HEK293 (cell line): Measurements from ENCODE around the gene PAX2.

Experiments
- YY1 ChIP-seq: fragments of 450-650 bp; formaldehyde crosslinking; IDR thresholded peaks from 2 replicates; pipeline ENCODE4 v1.5.1; 2018; ENCODE audit warnings: missing biosample characterization, missing genetic modification characterization
- ZBTB20 ChIP-seq: fragments of 450-650 bp; formaldehyde crosslinking; IDR thresholded peaks from 2 replicates; pipeline ENCODE4 v1.5.1; 2016; ENCODE audit warnings: missing biosample characterization, missing genetic modification characterization
- ZNF341 ChIP-seq: fragments of 450-650 bp; formaldehyde crosslinking; IDR thresholded peaks from 2 replicates; pipeline ENCODE4; 2016; ENCODE audit warnings: low read depth, missing biosample characterization, missing genetic modification characterization
- ZNF354C ChIP-seq: fragments of 450-650 bp; formaldehyde crosslinking; IDR thresholded peaks from 2 replicates; pipeline ENCODE4 v1.5.1; 2016; ENCODE audit warnings: missing biosample characterization, missing genetic modification characterization, low read depth, borderline replicate concordance
- TF ChIP-seq, protein P1 (sequence below): fragments of 450-650 bp; formaldehyde crosslinking; IDR thresholded peaks from 2 replicates; pipeline ENCODE4 v1.5.1; 2016; ENCODE audit warnings: missing biosample characterization, missing genetic modification characterization
- TF ChIP-seq, protein P2 (sequence below): sonication (generic); formaldehyde crosslinking; IDR thresholded peaks from 2 replicates; pipeline ENCODE4 v1.8.1; 2022; ENCODE audit warnings: mild to moderate bottlenecking, moderate library complexity, missing genetic modification reagents

DNA sequence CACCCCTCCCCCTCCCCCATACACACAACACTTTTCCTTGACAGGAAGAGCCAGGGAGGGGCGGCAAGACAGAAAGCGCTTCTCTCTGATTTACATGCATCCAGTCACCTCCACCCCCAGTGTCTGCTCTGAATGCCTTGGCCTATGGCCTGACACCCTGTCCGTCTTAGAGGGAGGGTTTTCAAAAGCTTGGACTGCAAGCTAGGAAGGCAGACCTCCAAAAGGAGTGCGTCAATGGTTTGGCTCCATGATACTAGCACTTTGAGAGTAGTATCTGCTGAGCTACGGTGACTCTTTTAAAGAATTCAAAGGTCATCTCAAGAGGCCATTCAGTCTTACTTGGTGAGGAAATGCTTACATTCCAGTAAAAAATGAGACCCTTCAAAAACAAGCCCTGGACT is 20.3 kb upstream of the PAX2 start:
- TF ChIP-seq ZBTB20 (tag by site-specific recombination): no peak
- TF ChIP-seq ZNF341 (tag by site-specific recombination): no peak
- TF ChIP-seq, protein P1, sequence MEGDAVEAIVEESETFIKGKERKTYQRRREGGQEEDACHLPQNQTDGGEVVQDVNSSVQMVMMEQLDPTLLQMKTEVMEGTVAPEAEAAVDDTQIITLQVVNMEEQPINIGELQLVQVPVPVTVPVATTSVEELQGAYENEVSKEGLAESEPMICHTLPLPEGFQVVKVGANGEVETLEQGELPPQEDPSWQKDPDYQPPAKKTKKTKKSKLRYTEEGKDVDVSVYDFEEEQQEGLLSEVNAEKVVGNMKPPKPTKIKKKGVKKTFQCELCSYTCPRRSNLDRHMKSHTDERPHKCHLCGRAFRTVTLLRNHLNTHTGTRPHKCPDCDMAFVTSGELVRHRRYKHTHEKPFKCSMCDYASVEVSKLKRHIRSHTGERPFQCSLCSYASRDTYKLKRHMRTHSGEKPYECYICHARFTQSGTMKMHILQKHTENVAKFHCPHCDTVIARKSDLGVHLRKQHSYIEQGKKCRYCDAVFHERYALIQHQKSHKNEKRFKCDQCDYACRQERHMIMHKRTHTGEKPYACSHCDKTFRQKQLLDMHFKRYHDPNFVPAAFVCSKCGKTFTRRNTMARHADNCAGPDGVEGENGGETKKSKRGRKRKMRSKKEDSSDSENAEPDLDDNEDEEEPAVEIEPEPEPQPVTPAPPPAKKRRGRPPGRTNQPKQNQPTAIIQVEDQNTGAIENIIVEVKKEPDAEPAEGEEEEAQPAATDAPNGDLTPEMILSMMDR (tag by site-specific recombination): no peak
- TF ChIP-seq YY1: no peak
- no peak for TF ChIP-seq ZNF354C (tag by site-specific recombination)
- TF ChIP-seq, protein P2, sequence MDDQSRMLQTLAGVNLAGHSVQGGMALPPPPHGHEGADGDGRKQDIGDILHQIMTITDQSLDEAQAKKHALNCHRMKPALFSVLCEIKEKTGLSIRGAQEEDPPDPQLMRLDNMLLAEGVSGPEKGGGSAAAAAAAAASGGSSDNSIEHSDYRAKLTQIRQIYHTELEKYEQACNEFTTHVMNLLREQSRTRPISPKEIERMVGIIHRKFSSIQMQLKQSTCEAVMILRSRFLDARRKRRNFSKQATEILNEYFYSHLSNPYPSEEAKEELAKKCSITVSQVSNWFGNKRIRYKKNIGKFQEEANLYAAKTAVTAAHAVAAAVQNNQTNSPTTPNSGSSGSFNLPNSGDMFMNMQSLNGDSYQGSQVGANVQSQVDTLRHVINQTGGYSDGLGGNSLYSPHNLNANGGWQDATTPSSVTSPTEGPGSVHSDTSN (CRISPR knock-in tag): no peak
